Mesenchymal stem cell (in vitro differentiated cells and primary cell): Measurements from ENCODE around the gene SLC16A13.

Experiments
- DNase-seq: peaks from one replicate; pipeline ENCODE4 v3.0.0-alpha.2; 2013
- H2AFZ ChIP-seq: one replicate; pipeline ENCODE4 v1.6.1; 2013; ENCODE audit warnings: low read depth, mild to moderate bottlenecking, control low read depth, inconsistent platforms, low read length, moderate library complexity
- H2AK5ac ChIP-seq: 2 replicates; pipeline ENCODE4 v1.6.1; 2013; ENCODE audit warnings: low read length, moderate library complexity, mild to moderate bottlenecking, inconsistent platforms; ENCODE audit not compliant: severe bottlenecking
- H2BK120ac ChIP-seq: one replicate; pipeline ENCODE4 v1.6.1; 2013; ENCODE audit warnings: low read depth, mild to moderate bottlenecking, inconsistent platforms, low read length, moderate library complexity
- H2BK12ac ChIP-seq, 2 experiments: one replicate each; pipeline ENCODE4 v1.6.1; 2013; ENCODE audit warnings: inconsistent platforms in 2 of 2, low read length in 2 of 2, mild to moderate bottlenecking in 2 of 2, moderate library complexity in 2 of 2, control low read depth in 1 of 2
- H2BK15ac ChIP-seq: one replicate; pipeline ENCODE4 v1.6.1; 2013; ENCODE audit warnings: mild to moderate bottlenecking, low read depth, inconsistent platforms; ENCODE audit not compliant: poor library complexity, severe bottlenecking
- H2BK5ac ChIP-seq: 2 replicates; pipeline ENCODE4 v1.6.1; 2013; ENCODE audit warnings: low read depth, mild to moderate bottlenecking, low read length, control low read depth, inconsistent platforms; ENCODE audit not compliant: poor library complexity, severe bottlenecking
- H3K14ac ChIP-seq, 2 experiments: one replicate each; pipeline ENCODE4 v1.6.1; 2013; ENCODE audit warnings: inconsistent platforms in 2 of 2, low read length in 2 of 2, control low read depth in 1 of 2, mild to moderate bottlenecking in 1 of 2, moderate library complexity in 1 of 2
- H3K18ac ChIP-seq, 2 experiments: one replicate each; pipeline ENCODE4 v1.6.1; 2013; ENCODE audit warnings: inconsistent platforms in 2 of 2, low read length in 2 of 2, control low read depth in 1 of 2, low read depth in 1 of 2, mild to moderate bottlenecking in 1 of 2
- H3K23ac ChIP-seq, 2 experiments: one replicate each; pipeline ENCODE4 v1.6.1; 2013; ENCODE audit warnings: inconsistent platforms in 2 of 2, low read length in 2 of 2, mild to moderate bottlenecking in 2 of 2, moderate library complexity in 2 of 2, control low read depth in 1 of 2
- H3K27ac ChIP-seq: 2 replicates; pipeline ENCODE4 v1.5.1; 2013; ENCODE audit warnings: mild to moderate bottlenecking, moderate library complexity, low read length, control low read depth, inconsistent platforms; ENCODE audit not compliant: poor library complexity, severe bottlenecking
- H3K27me3 ChIP-seq, 2 experiments: 2 replicates each; pipeline versions ENCODE4 v1.6.1 to v1.7.0; 2013; ENCODE audit warnings: low read length in 2 of 2, mild to moderate bottlenecking in 2 of 2, moderate library complexity in 2 of 2, control low read depth in 1 of 2, inconsistent platforms in 1 of 2; ENCODE audit not compliant: control insufficient read depth in 1 of 2, insufficient read depth in 1 of 2
- H3K36me3 ChIP-seq, 2 experiments: 2 replicates each; pipeline versions ENCODE4 v1.6.1 to v1.7.0; 2013; ENCODE audit warnings: low read length in 2 of 2, control low read depth in 1 of 2, inconsistent platforms in 1 of 2, low read depth in 1 of 2, mild to moderate bottlenecking in 1 of 2; ENCODE audit not compliant: insufficient read depth in 2 of 2, control insufficient read depth in 1 of 2
- H3K4ac ChIP-seq, 2 experiments: one replicate each; pipeline ENCODE4 v1.6.1; 2013; ENCODE audit warnings: inconsistent platforms in 2 of 2, low read length in 2 of 2, mild to moderate bottlenecking in 2 of 2, moderate library complexity in 2 of 2, control low read depth in 1 of 2, low read depth in 1 of 2
- H3K4me1 ChIP-seq: 2 replicates; pipeline ENCODE4 v1.6.1; 2013; ENCODE audit warnings: low read depth, low read length, control low read depth; ENCODE audit not compliant: control insufficient read depth, insufficient read depth
- H3K4me2 ChIP-seq: 2 replicates; pipeline ENCODE4 v1.6.1; 2013; ENCODE audit warnings: low read length, mild to moderate bottlenecking, inconsistent platforms; ENCODE audit not compliant: poor library complexity, severe bottlenecking
- H3K4me3 ChIP-seq, 2 experiments: 2 replicates each; pipeline versions ENCODE4 v1.5.1 to v1.7.0; 2013; ENCODE audit warnings: low read length in 2 of 2, mild to moderate bottlenecking in 2 of 2, control low read depth in 1 of 2, low read depth in 1 of 2; ENCODE audit not compliant: insufficient read depth in 1 of 2
- H3K79me1 ChIP-seq: replicated peaks from 2 replicates; pipeline ENCODE4 v1.6.1; 2013; ENCODE audit warnings: mild to moderate bottlenecking, control low read depth, low read length, inconsistent platforms; ENCODE audit not compliant: poor library complexity, severe bottlenecking
- H3K9ac ChIP-seq: 2 replicates; pipeline ENCODE4 v1.7.0; 2013; ENCODE audit warnings: mild to moderate bottlenecking, low read length, moderate library complexity
- H3K9me3 ChIP-seq: 2 replicates; pipeline ENCODE4 v1.7.0; 2013; ENCODE audit warnings: mild to moderate bottlenecking, low read length; ENCODE audit not compliant: control insufficient read depth
- H4K8ac ChIP-seq: one replicate; pipeline ENCODE4 v1.6.1; 2013; ENCODE audit warnings: inconsistent platforms, mild to moderate bottlenecking, low read length, moderate library complexity
- H4K91ac ChIP-seq: one replicate; pipeline ENCODE4 v1.6.1; 2013; ENCODE audit warnings: mild to moderate bottlenecking, low read length, inconsistent platforms
- WGBS: methylation state at CpG from one replicate; pipeline ENCODE4 v1.1.7; 2013; ENCODE audit warnings: mixed read lengths; 5-methylcytosine and 5-hydroxymethylcytosine counted together

The SLC16A13 gene

GRCh38 chr17:6994118-6994598 is 41.7 kb upstream of the SLC16A13 start:
- Histone ChIP-seq H3K18ac (no peak overlapping the region), H3K4me3 (no peak overlapping the region), H3K4me1 (peaks cover 1% of the 10 kb centered on the region), H3K9me3 (no peaks in the 10 kb centered on the region), H3K4me2 (no peak overlapping the region), H3K27me3 (no peaks in the 10 kb centered on the region), H3K27ac (no peak overlapping the region), H2AFZ (no peak overlapping the region), H4K91ac (no peak overlapping the region), H2BK12ac (no peak overlapping the region), H2BK120ac (no peak overlapping the region), H4K8ac (no peak overlapping the region), H2BK5ac (no peak overlapping the region), H3K36me3 (peaks cover 23 to 33% of the 10 kb centered on the region in 2 experiments), H3K9ac (no peak overlapping the region), H2AK5ac (no peak overlapping the region), H3K79me1 (peaks cover 3% of the 10 kb centered on the region), H3K14ac (no peak overlapping the region), H2BK15ac (no peak overlapping the region), H3K23ac (no peak overlapping the region), H3K4ac (no peak overlapping the region)
- no peak for DNase-seq
- WGBS: 93% methylated on average over 10 of the region's 10 CpGs

GRCh38 chr17:6994666-6995256 is 41.1 kb upstream of the SLC16A13 start:
- 76% methylated on average over 8 of the region's 9 CpGs for WGBS
- H3K4me3 ChIP-seq: no peak overlapping the region
- H4K8ac ChIP-seq: no peak overlapping the region
- H2BK120ac ChIP-seq: no peak overlapping the region
- H3K79me1 ChIP-seq: peaks cover 3% of the 10 kb centered on the region
- H2BK15ac ChIP-seq: no peak overlapping the region
- no peak overlapping the region for H3K27ac ChIP-seq
- no peak overlapping the region for H2BK12ac ChIP-seq
- no peaks in the 10 kb centered on the region for H3K27me3 ChIP-seq
- H4K91ac ChIP-seq: no peak overlapping the region
- no peak overlapping the region for H3K14ac ChIP-seq
- H2BK5ac ChIP-seq: no peak overlapping the region
- H3K4ac ChIP-seq: no peak overlapping the region
- H3K9ac ChIP-seq: no peak overlapping the region
- no peak overlapping the region for H3K23ac ChIP-seq
- no peak overlapping the region for H3K4me2 ChIP-seq
- no peak overlapping the region for H2AK5ac ChIP-seq
- H2AFZ ChIP-seq: no peak overlapping the region
- peaks cover 1% of the 10 kb centered on the region for H3K4me1 ChIP-seq
- no peaks in the 10 kb centered on the region for H3K9me3 ChIP-seq
- peaks cover 29 to 38% of the 10 kb centered on the region in 2 experiments for H3K36me3 ChIP-seq
- DNase-seq: peak; percentile 29
- no peak overlapping the region for H3K18ac ChIP-seq

GRCh38 chr17:6995500-6996255 is 40.1 kb upstream of the SLC16A13 start, which contains the start of gene ALOX12:
Gene ALOX12 (plus strand): TSS chr17:6996049. CDS start chr17:6996118, 69 bp downstream.
- Histone ChIP-seq H2AK5ac (no peak within 1 kb of the TSS), H4K91ac (no peak within 1 kb of the TSS), H3K4ac (no peak within 1 kb of the TSS), H2BK120ac (no peak within 1 kb of the TSS), H2BK15ac (no peak within 1 kb of the TSS), H3K4me1 (peaks cover 1% of the 10 kb centered on the region), H3K27me3 (no peaks in the 10 kb centered on the region), H3K9me3 (no peaks in the 10 kb centered on the region), H3K18ac (no peak within 1 kb of the TSS), H2BK12ac (no peak within 1 kb of the TSS), H3K79me1 (peaks cover 11% of the 10 kb centered on the region), H2BK5ac (no peak within 1 kb of the TSS), H3K27ac (no peak within 1 kb of the TSS), H3K4me3 (peak within 1 kb of the TSS in 1 of 2 experiments; percentile 56), H3K14ac (no peak within 1 kb of the TSS), H3K36me3 (peaks cover 38 to 46% of the 10 kb centered on the region in 2 experiments), H4K8ac (peak within 1 kb of the TSS; percentile 60), H3K9ac (peak within 1 kb of the TSS; percentile 59), H3K4me2 (no peak within 1 kb of the TSS), H3K23ac (no peak within 1 kb of the TSS), H2AFZ (no peak within 1 kb of the TSS)
- 39% methylated on average over 63 of the region's 64 CpGs for WGBS
- no peak for DNase-seq

- no peak overlapping the region for H3K23ac ChIP-seq
- H2AK5ac ChIP-seq: no peak overlapping the region
- no peaks in the 10 kb centered on the region for H3K27me3 ChIP-seq
- no peak overlapping the region for H2BK120ac ChIP-seq
- H3K18ac ChIP-seq: no peak overlapping the region
- peaks cover 46 to 53% of the 10 kb centered on the region in 2 experiments for H3K36me3 ChIP-seq
- H2BK15ac ChIP-seq: no peak overlapping the region
- DNase-seq: no peak
- no peak overlapping the region for H2BK5ac ChIP-seq
- peaks cover 1% of the 10 kb centered on the region for H3K4me1 ChIP-seq
- H3K9ac ChIP-seq: peak overlapping the region; percentile 59
- no peak overlapping the region for H3K27ac ChIP-seq
- WGBS: 73% methylated on average over 46 of the region's 58 CpGs
- no peak overlapping the region for H3K14ac ChIP-seq
- H3K4me3 ChIP-seq: peak overlapping the region in 1 of 2 experiments; percentile 56
- H3K9me3 ChIP-seq: no peaks in the 10 kb centered on the region
- peak overlapping the region; percentile 60 for H4K8ac ChIP-seq
- H3K4ac ChIP-seq: no peak overlapping the region
- peaks cover 15% of the 10 kb centered on the region for H3K79me1 ChIP-seq
- no peak overlapping the region for H2AFZ ChIP-seq
- no peak overlapping the region for H4K91ac ChIP-seq
- no peak overlapping the region for H3K4me2 ChIP-seq
- H2BK12ac ChIP-seq: no peak overlapping the region
Observed at GRCh38 chr17:6996256-6997011, 39.4 kb upstream of the SLC16A13 start.
